Measurements from ENCODE around the gene IL20RA. TPM values are rescaled to one million over a fixed set of nuclear protein-coding genes. Genes with fewer than 3 reads are reported as not detected.

The IL20RA gene
- total RNA-seq, 3 donors from 2014 or later (not counting 1 experiment from before 2014, with no cell fraction given) = not detected

- Histone ChIP-seq H3K27ac (ENCODE audit: low read length) (no peak overlapping the region), H3K4me3 (ENCODE audit: low read length) (no peak overlapping the region), H3K9me3 (ENCODE audit: control insufficient read depth, insufficient read depth, low read length) (no peaks in the 10 kb centered on the region), H3K36me3 (ENCODE audit: control insufficient read depth, insufficient read depth, low read length) (no peaks in the 10 kb centered on the region), H3K27me3 (ENCODE audit: control insufficient read depth, insufficient read depth, low read length) (peaks cover 26% of the 10 kb centered on the region), H3K4me1 (ENCODE audit: control insufficient read depth, insufficient read depth, low read length) (no peaks in the 10 kb centered on the region)
- 63% methylated on average over 16 of the region's 17 CpGs for WGBS (ENCODE audit: insufficient coverage)
- Mint-ChIP-seq H3K9me3 (no peaks in the 10 kb centered on the region), H3K4me3 (no peak overlapping the region), H3K27ac (no peak overlapping the region), H3K36me3 (no peaks in the 10 kb centered on the region), H3K27me3 (ENCODE audit: low read depth in 2 of 2) (peaks cover 40 to 86% of the 10 kb centered on the region in 2 donors), H3K4me1 (no peaks in the 10 kb centered on the region)
- ATAC-seq (no peak), DNase-seq (no peak)
- TF ChIP-seq CTCF (IDR thresholded peaks at IDR 0.05) = no peak
- intact Hi-C loops (cut with micrococcal nuclease) = no loop called here
Observed at GRCh38 chr6:137001299-137001976, 43.3 kb downstream of the IL20RA start.

DNA sequence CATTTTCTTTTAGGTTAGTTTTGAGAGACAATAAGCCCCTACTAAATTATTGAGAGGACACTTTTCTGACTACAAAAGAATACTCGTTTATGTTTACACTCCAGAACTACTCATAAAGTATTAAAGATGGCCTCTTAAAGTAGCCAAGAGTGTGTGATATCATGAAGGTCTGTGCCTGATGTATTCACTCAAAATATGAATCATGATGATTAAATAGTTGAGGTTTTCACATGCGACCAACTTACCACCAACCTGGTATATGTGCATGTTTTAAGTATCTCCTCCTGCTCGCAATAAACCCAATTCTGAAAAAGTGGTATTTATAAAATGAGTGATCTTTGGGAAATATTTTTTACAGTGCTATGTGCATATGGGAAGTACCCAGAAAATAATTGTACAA, 43.9 kb downstream of the IL20RA start:
- Histone ChIP-seq H3K27ac (ENCODE audit: low read length) (no peak overlapping the region), H3K9me3 (ENCODE audit: control insufficient read depth, insufficient read depth, low read length) (no peaks in the 10 kb centered on the region), H3K36me3 (ENCODE audit: control insufficient read depth, insufficient read depth, low read length) (no peaks in the 10 kb centered on the region), H3K4me3 (ENCODE audit: low read length) (no peak overlapping the region), H3K4me1 (ENCODE audit: control insufficient read depth, insufficient read depth, low read length) (no peaks in the 10 kb centered on the region), H3K27me3 (ENCODE audit: control insufficient read depth, insufficient read depth, low read length) (peaks cover 26% of the 10 kb centered on the region)
- ATAC-seq (no peak), DNase-seq (no peak)
- intact Hi-C loops (cut with micrococcal nuclease) = no loop called here
- no peaks in the 10 kb centered on the region for H3K9me3 Mint-ChIP-seq
- no peak overlapping the region for H3K4me3 Mint-ChIP-seq
- H3K27me3 Mint-ChIP-seq (ENCODE audit: low read depth in 2 of 2) = peaks cover 45 to 86% of the 10 kb centered on the region in 2 donors
- 100% methylated on average over 1 of the region's 3 CpGs for WGBS (ENCODE audit: insufficient coverage)
- H3K27ac Mint-ChIP-seq = no peak overlapping the region
- TF ChIP-seq CTCF (IDR thresholded peaks at IDR 0.05) = no peak
- H3K4me1 Mint-ChIP-seq = no peaks in the 10 kb centered on the region
- no peaks in the 10 kb centered on the region for H3K36me3 Mint-ChIP-seq

- no peaks in the 10 kb centered on the region for H3K9me3 Mint-ChIP-seq
- intact Hi-C loops (cut with micrococcal nuclease) = no loop called here
Observed at GRCh38 chr6:136995521-136995920, 49.2 kb downstream of the IL20RA start.

More at GRCh38 chr6:136995521-136995920, 49.2 kb downstream of the IL20RA start:
- DNase-seq (no peak), ATAC-seq (no peak)
- H3K9me3 ChIP-seq (ENCODE audit: control insufficient read depth, insufficient read depth, low read length) = no peaks in the 10 kb centered on the region
- H3K4me3 ChIP-seq (ENCODE audit: low read length) = no peak overlapping the region
- H3K36me3 ChIP-seq (ENCODE audit: control insufficient read depth, insufficient read depth, low read length) = no peaks in the 10 kb centered on the region
- no peak overlapping the region for H3K27ac Mint-ChIP-seq
- no peaks in the 10 kb centered on the region for H3K4me1 ChIP-seq (ENCODE audit: control insufficient read depth, insufficient read depth, low read length)
- peaks cover 24% of the 10 kb centered on the region for H3K27me3 ChIP-seq (ENCODE audit: control insufficient read depth, insufficient read depth, low read length)
- H3K4me1 Mint-ChIP-seq = no peaks in the 10 kb centered on the region
- H3K27ac ChIP-seq (ENCODE audit: low read length) = no peak overlapping the region
- peaks cover 47 to 81% of the 10 kb centered on the region in 2 donors for H3K27me3 Mint-ChIP-seq (ENCODE audit: low read depth in 2 of 2)
- H3K4me3 Mint-ChIP-seq = no peak overlapping the region
- no peaks in the 10 kb centered on the region for H3K36me3 Mint-ChIP-seq
- no peak for TF ChIP-seq CTCF (IDR thresholded peaks at IDR 0.05)

All from natural killer cell (primary cell).